ENCODE data around the gene CENPK.

DNA sequence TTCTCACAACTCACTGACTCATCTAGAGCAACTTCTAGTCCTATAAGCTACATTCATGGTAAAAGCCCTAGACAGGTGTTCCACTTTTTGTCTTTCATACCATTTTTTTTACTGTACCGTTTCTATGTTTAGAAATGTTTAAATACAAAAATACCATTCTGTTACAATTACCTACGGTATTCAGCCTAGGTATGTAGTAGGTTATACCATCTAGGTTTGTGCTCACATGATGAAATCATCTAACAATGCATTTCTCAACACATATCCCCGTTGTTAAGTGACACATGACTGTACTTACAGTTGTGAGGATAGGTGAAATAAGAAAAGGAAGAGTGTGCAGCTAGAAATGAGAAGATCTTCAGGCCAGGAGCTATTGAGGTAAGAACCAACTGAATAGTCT lies 6.2 kb downstream of the CENPK start:
- TF ChIP-seq, protein P1, sequence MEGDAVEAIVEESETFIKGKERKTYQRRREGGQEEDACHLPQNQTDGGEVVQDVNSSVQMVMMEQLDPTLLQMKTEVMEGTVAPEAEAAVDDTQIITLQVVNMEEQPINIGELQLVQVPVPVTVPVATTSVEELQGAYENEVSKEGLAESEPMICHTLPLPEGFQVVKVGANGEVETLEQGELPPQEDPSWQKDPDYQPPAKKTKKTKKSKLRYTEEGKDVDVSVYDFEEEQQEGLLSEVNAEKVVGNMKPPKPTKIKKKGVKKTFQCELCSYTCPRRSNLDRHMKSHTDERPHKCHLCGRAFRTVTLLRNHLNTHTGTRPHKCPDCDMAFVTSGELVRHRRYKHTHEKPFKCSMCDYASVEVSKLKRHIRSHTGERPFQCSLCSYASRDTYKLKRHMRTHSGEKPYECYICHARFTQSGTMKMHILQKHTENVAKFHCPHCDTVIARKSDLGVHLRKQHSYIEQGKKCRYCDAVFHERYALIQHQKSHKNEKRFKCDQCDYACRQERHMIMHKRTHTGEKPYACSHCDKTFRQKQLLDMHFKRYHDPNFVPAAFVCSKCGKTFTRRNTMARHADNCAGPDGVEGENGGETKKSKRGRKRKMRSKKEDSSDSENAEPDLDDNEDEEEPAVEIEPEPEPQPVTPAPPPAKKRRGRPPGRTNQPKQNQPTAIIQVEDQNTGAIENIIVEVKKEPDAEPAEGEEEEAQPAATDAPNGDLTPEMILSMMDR (IDR thresholded peaks at IDR 0.05), result no peak
- no peak for TF ChIP-seq POLR2AphosphoS5 (IDR thresholded peaks at IDR 0.05; ENCODE audit: insufficient read depth in 1 of 2, low read depth in 1 of 2)

Measured in vagina (tissue), 2 donors.